RWPE1 (cell line): Measurements from ENCODE around the gene C5orf15.

Source experiments
- CTCF ChIA-PET: fragments of 350-600 bp; sonication (Branson Sonifier 250); formaldehyde crosslinking; extraction: SDS; loops from one replicate; lab custom pipeline; 2021; lab: Yijun Ruan, JAX
- POLR2A ChIA-PET: fragments of 400-600 bp; formaldehyde crosslinking; extraction: SDS; loops from one replicate; lab custom pipeline; 2020; ENCODE audit warnings: antibody characterized with exemption; ENCODE audit not compliant: low non-redundant PET; lab: Yijun Ruan, JAX
- DNase-seq: peaks from one replicate; pipeline ENCODE4 v3.0.0; 2012; ENCODE audit warnings: low spot score
- H3K27ac ChIP-seq: fragments of 450-650 bp; 2 replicates; pipeline ENCODE4 v1.5.1; 2017
- TF ChIP-seq, protein P1 (sequence below): fragments of 450-650 bp; conservative IDR thresholded peaks from 2 replicates; pipeline ENCODE4 v1.5.1; 2017; ENCODE audit warnings: low read depth, mild to moderate bottlenecking

Gene C5orf15

GRCh38 chr5:133990396-133990795 is 22.0 kb upstream of the C5orf15 start:
- TF ChIP-seq, protein P1, sequence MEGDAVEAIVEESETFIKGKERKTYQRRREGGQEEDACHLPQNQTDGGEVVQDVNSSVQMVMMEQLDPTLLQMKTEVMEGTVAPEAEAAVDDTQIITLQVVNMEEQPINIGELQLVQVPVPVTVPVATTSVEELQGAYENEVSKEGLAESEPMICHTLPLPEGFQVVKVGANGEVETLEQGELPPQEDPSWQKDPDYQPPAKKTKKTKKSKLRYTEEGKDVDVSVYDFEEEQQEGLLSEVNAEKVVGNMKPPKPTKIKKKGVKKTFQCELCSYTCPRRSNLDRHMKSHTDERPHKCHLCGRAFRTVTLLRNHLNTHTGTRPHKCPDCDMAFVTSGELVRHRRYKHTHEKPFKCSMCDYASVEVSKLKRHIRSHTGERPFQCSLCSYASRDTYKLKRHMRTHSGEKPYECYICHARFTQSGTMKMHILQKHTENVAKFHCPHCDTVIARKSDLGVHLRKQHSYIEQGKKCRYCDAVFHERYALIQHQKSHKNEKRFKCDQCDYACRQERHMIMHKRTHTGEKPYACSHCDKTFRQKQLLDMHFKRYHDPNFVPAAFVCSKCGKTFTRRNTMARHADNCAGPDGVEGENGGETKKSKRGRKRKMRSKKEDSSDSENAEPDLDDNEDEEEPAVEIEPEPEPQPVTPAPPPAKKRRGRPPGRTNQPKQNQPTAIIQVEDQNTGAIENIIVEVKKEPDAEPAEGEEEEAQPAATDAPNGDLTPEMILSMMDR, result no peak
- no peak overlapping the region for H3K27ac ChIP-seq
- POLR2A ChIA-PET, result interaction anchor here (0.6 kb wide), 1 partner anchor 43 kb away, joined by 5 read pairs; no protein-coding TSS in a partner anchor
- CTCF ChIA-PET, result no interaction called here
- DNase-seq, result no peak

DNA sequence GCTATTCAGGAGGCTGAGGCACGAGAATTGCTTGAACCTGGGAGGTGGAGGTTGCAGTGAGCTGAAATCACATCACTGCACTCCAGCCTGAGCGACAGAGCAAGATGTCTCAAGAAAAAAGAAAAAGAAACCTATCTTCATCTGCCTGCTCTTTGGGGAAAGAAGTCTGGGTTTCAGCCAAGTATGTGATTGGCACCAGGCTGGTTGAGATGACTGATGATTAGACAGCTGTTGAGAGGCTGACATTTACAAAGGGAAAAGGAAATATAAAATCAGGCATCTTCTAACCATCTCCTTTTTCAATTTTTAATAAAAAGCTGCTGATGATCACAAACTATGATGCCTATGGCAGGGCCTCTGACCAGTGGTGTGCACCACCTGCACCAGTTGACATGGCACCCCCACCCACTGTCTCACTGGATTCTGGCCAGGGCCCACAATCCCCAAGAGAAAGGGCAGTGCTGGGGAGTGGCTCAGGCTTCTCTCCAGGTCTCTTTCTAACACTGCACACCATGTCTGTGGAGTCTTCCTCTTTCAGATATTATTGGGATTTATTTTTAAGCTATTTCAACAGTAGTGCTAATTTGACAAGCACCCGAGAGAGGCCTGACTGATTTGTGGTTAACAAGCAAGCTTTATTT is 17.2 kb upstream of the C5orf15 start:
- no peak for DNase-seq
- peak overlapping the region; percentile 11; the same call in 1 of the 2 replicates for H3K27ac ChIP-seq
- CTCF ChIA-PET, result interaction anchor here (0.6 to 1.4 kb wide), 4 partner anchors 11 to 366 kb away, joined by 3 read pairs; no protein-coding TSS in a partner anchor
- TF ChIP-seq, protein P1, result no peak
- POLR2A ChIA-PET, result no interaction called here

GRCh38 chr5:133983674-133984073 is 15.2 kb upstream of the C5orf15 start:
- DNase-seq, result no peak
- H3K27ac ChIP-seq, result peak overlapping the region; percentile 3; the same call in 1 of the 2 replicates
- ChIA-PET CTCF (interaction anchor here (0.6 to 1.4 kb wide), 4 partner anchors 14 to 1117 kb away, joined by 3 to 8 read pairs (median 4); partner anchors contain the start of genes GDF9 and UQCRQ), POLR2A (interaction anchor here (0.6 kb wide), 1 partner anchor 13 kb away, joined by 4 read pairs; no protein-coding TSS in a partner anchor)
- TF ChIP-seq, protein P1, result no peak

DNA sequence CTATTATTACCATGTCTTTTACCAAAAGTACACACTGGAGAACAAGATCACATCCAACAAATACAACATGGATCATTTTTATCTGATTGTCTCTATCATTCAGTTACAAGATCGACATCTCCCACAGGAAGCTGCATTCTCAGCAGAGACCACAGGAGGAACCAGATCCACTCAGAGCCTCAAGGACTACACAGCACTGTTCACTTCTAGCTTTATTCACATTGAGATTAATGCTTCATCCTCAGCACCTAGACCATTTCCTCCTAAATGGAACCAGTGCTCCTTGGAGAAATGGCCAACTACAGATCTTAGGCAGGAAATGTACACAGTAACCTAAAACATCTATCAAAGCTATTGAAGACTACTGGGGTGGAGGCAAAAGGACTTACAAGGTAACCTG is 13.3 kb upstream of the C5orf15 start:
- TF ChIP-seq, protein P1, result no peak
- ChIA-PET POLR2A (no interaction called here), CTCF (interaction anchor here (0.5 to 1.2 kb wide), 5 partner anchors 9 to 157 kb away, joined by 3 to 4 read pairs (median 3); no protein-coding TSS in a partner anchor)
- H3K27ac ChIP-seq, result no peak overlapping the region
- no peak for DNase-seq

DNA sequence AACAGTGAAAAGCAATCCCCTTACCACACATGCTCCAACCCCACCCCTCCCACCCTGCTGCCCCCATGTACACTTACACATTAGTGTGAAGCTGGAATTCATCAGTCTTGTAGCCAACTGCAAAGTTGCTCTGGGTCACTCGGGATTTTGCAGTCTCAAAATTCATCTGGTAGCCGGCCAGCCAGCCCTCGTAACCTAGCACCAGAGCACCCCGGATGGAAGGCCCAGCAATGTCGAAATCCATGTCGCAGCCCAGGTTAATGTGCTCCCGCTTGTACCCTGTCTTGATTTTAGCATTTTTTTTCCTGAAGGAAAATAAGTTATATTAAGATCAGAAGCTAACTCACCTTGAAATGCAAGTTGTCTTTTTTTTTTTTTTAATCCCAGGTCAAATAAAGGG is 12.2 kb upstream of the C5orf15 start:
- TF ChIP-seq, protein P1, result no peak
- DNase-seq, result no peak
- ChIA-PET POLR2A (no interaction called here), CTCF (interaction anchor here (0.6 to 1.1 kb wide), 3 partner anchors 59 to 1366 kb away, joined by 3 to 4 read pairs (median 3); no protein-coding TSS in a partner anchor)
- H3K27ac ChIP-seq, result no peak overlapping the region

DNA sequence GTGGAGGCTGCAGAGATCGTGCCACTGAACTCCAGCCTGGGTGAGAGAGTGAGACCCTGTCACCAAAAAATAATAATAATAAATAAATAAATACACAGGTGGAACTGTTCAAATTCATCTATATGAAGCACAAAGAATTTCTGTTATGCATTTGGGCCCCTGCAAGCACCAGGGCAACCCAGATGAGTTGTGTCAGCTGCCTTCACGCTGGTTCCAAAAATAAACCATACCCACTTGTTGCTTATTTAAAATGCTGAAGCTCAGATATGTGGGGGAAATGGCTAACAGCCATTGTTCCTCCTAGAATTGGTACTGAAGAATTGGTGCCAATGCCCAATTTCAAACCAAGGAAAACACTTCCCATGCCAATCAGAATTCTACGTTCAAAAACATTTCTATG is 10.5 kb upstream of the C5orf15 start:
- TF ChIP-seq, protein P1, result no peak
- ChIA-PET POLR2A (interaction anchor here (0.6 kb wide), 1 partner anchor 670 kb away, joined by 4 read pairs; no protein-coding TSS in a partner anchor), CTCF (interaction anchor here (0.6 to 1.3 kb wide), 6 partner anchors 9 to 969 kb away, joined by 3 to 5 read pairs (median 3); no protein-coding TSS in a partner anchor)
- DNase-seq, result no peak
- H3K27ac ChIP-seq, result no peak overlapping the region
